Smooth muscle cell (in vitro differentiated cells): ENCODE data around the gene P3H2. TPM values are rescaled to one million over a fixed set of nuclear protein-coding genes. Genes with fewer than 3 reads are reported as not detected.
"Not testable (repeated sequence)": the region's sequence is repeated elsewhere in the genome, so short reads cannot be mapped to it uniquely, and the experiment has no call there.

Experiments used
- DNase-seq: peaks from one replicate; lab custom pipeline; 2025; ENCODE audit not compliant: unreplicated experiment; lab: John Stamatoyannopoulos, UW
- H2AFZ ChIP-seq: fragments of 200-600 bp; sonication (generic); 2 replicates; pipeline ENCODE4 v1.6.0; 2016; ENCODE audit warnings: antibody characterized with exemption, low read depth, mild to moderate bottlenecking
- H3F3A ChIP-seq: fragments of 200-600 bp; sonication (generic); 2 replicates; pipeline ENCODE4 v1.6.0; 2017; ENCODE audit warnings: antibody characterized with exemption, low read depth
- H3K27ac ChIP-seq: fragments of 200-600 bp; sonication (generic); 2 replicates; pipeline ENCODE4 v1.5.1; 2016; ENCODE audit warnings: low read depth, mild to moderate bottlenecking
- H3K27me3 ChIP-seq: fragments of 200-600 bp; sonication (generic); 2 replicates; pipeline ENCODE4 v1.6.1; 2016; ENCODE audit warnings: low read depth, mild to moderate bottlenecking
- H3K36me3 ChIP-seq: fragments of 200-600 bp; sonication (generic); 2 replicates; pipeline ENCODE4 v1.5.1; 2016; ENCODE audit warnings: low read depth
- H3K4me1 ChIP-seq: fragments of 200-600 bp; sonication (generic); 2 replicates; pipeline ENCODE4 v1.5.1; 2016; ENCODE audit warnings: low read depth
- H3K4me2 ChIP-seq: fragments of 200-600 bp; sonication (generic); 2 replicates; pipeline ENCODE4 v1.6.0; 2016; ENCODE audit warnings: mild to moderate bottlenecking
- H3K4me3 ChIP-seq: fragments of 200-600 bp; sonication (generic); 2 replicates; pipeline ENCODE4 v1.5.1; 2016; ENCODE audit warnings: mild to moderate bottlenecking
- H3K79me2 ChIP-seq: fragments of 200-600 bp; sonication (generic); 2 replicates; pipeline ENCODE4 v1.6.0; 2016; ENCODE audit warnings: low read depth, mild to moderate bottlenecking
- H3K9ac ChIP-seq: fragments of 200-600 bp; sonication (generic); 2 replicates; pipeline ENCODE4 v1.6.0; 2016; ENCODE audit warnings: low read depth
- H3K9me3 ChIP-seq: fragments of 200-600 bp; sonication (generic); replicated peaks from 2 replicates; pipeline ENCODE4 v1.5.1; 2016; ENCODE audit warnings: low read depth
- H4K20me1 ChIP-seq: fragments of 200-600 bp; sonication (generic); 2 replicates; pipeline ENCODE4 v1.6.0; 2016; ENCODE audit warnings: low read depth
- CTCF ChIP-seq: fragments of 200-600 bp; sonication (generic); IDR thresholded peaks from 2 replicates; pipeline ENCODE4 v1.5.1; 2017; ENCODE audit warnings: borderline replicate concordance, mild to moderate bottlenecking, antibody characterized with exemption; ENCODE audit not compliant: insufficient read depth, poor library complexity, severe bottlenecking
- WGBS: methylation state at CpG from one replicate; pipeline ENCODE4 v1.1.7; 2016; ENCODE audit warnings: low lambda C conversion rate; 5-methylcytosine and 5-hydroxymethylcytosine counted together
- polyA plus RNA-seq: library from polyadenylated mRNA; unstranded; fragments of >200 nt; fragmentation: Nextera tagmentation; extraction: Ambion mirVana; gene quantifications from 2 replicates; pipeline ENCODE4 v1.2.1, GENCODE V29; 2016
- total RNA-seq: library from RNA; depleted of rRNA; stranded (reverse); fragments of >200 nt; gene quantifications from 2 replicates; pipeline ENCODE4 v1.2.3, GENCODE V29; 2014

Gene P3H2
- total and polyA plus RNA-seq, 2 experiments from 2014 or later = 6.5 to 27.3 TPM

DNA sequence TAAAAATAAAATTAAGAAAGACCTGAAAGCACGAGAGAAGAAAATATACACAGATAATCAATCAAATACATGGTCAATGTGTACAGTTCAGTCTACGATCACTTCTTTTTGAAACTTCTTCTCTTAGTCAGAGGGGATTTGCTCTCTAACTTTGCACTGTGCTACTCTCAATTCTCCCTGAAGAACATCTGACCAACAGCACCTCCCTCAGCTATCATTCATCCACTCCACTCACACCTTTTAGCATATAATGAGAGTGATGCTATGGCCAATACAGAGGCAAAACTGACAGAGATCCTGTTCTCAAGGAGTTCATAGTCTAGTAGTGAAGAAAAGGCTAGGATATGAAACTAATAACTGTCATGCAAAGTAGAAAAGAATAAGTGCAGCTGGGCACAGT, 45.9 kb downstream of the P3H2 start:
- Histone ChIP-seq H3K27me3 (no peaks in the 10 kb centered on the region), H3K4me3 (no peak overlapping the region), H3F3A (no peaks in the 10 kb centered on the region), H3K4me1 (peaks cover 21% of the 10 kb centered on the region), H4K20me1 (no peaks in the 10 kb centered on the region), H3K27ac (no peak overlapping the region), H3K36me3 (no peaks in the 10 kb centered on the region), H3K9ac (no peak overlapping the region), H3K9me3 (no peaks in the 10 kb centered on the region), H3K4me2 (no peak overlapping the region), H3K79me2 (no peaks in the 10 kb centered on the region), H2AFZ (no peak overlapping the region)
- TF ChIP-seq CTCF = no peak
- 93% methylated on average over 2 of the region's 2 CpGs for WGBS
- DNase-seq = no peak

- Histone ChIP-seq H3K4me3 (no peak overlapping the region), H3K9me3 (no peaks in the 10 kb centered on the region), H3K79me2 (no peaks in the 10 kb centered on the region), H3F3A (no peaks in the 10 kb centered on the region), H3K27me3 (no peaks in the 10 kb centered on the region), H3K9ac (peak overlapping the region; percentile 0), H3K4me1 (peaks cover 21% of the 10 kb centered on the region), H3K27ac (peak overlapping the region; percentile 29), H4K20me1 (no peaks in the 10 kb centered on the region), H3K36me3 (no peaks in the 10 kb centered on the region), H3K4me2 (peak overlapping the region; percentile 62), H2AFZ (peak overlapping the region; percentile 15)
- no peak for TF ChIP-seq CTCF
- 35% methylated on average over 6 of the region's 6 CpGs for WGBS
- no peak for DNase-seq
These were observed 47.3 kb downstream of the P3H2 start for GRCh38 chr3:190073264-190074008.

DNA sequence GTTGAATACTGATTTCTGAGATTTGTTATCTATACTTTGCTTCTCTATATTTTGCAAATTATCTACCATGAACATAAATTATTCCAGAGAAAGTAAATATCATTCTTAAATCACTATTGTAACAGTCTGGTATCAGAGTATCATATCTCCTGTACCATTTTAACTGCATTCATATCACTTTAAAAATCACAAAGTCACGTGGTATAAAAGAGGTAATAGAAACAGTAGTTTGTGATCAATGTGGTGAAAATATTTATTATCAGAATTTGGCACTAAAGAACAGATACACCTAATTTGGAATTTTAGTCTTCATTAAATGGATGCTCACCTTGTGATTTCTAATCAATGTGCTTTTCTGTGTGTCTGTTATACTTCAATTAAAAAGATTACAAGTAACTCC, 47.8 kb downstream of the P3H2 start:
- H2AFZ ChIP-seq = peak overlapping the region; percentile 15
- no peaks in the 10 kb centered on the region for H4K20me1 ChIP-seq
- H3K4me2 ChIP-seq = peak overlapping the region; percentile 62
- peaks cover 20% of the 10 kb centered on the region for H3K4me1 ChIP-seq
- no peaks in the 10 kb centered on the region for H3K9me3 ChIP-seq
- no peaks in the 10 kb centered on the region for H3K79me2 ChIP-seq
- H3K27me3 ChIP-seq = no peaks in the 10 kb centered on the region
- no peak overlapping the region for H3K4me3 ChIP-seq
- peak overlapping the region; percentile 29 for H3K27ac ChIP-seq
- H3F3A ChIP-seq = no peaks in the 10 kb centered on the region
- no peak for DNase-seq
- no peak for TF ChIP-seq CTCF
- no peaks in the 10 kb centered on the region for H3K36me3 ChIP-seq
- WGBS = 84% methylated on average over 1 of the region's 1 CpG
- H3K9ac ChIP-seq = peak overlapping the region; percentile 0

- H3K4me3 ChIP-seq, H3K27me3 ChIP-seq, H3K9me3 ChIP-seq, H2AFZ ChIP-seq, H3K36me3 ChIP-seq, H4K20me1 ChIP-seq, H3K79me2 ChIP-seq, H3F3A ChIP-seq, H3K27ac ChIP-seq, H3K9ac ChIP-seq, H3K4me2 ChIP-seq, DNase-seq: not testable (repeated sequence)
- H3K4me1 ChIP-seq = peaks cover 12% of the 10 kb centered on the region
- 91% methylated on average over 9 of the region's 9 CpGs for WGBS
These were observed 48.8 kb downstream of the P3H2 start for GRCh38 chr3:190071921-190072320.
